ENCODE measurements around the gene OBP2A.
"Not testable (repeated sequence)": the region's sequence is repeated elsewhere in the genome, so short reads cannot be mapped to it uniquely, and the experiment has no call there.

DNA sequence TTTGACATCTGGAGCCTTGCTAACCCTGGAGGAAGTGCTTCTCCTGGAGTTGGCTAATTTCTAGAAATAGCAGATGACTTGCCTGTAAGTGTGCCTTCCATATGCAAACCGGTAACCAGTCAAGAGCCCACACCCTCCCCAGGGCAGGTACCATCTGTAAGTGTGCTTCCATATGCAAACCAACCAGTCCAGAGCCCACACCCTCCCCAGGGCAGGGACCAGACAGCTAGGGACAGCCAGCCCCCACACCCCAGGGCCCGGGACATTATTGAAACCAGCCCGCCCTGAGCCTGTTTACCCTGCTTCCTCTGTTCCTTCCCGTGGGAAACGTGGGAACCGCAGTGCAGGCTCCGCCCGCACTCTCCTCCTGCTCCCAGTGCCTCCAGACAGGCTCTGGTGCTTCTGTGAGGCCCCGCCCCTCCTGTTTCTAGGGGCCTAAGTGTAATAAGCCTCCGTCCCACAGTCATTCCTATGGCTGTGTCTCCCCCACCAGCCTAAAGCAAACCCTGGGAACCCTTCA is 11.7 kb upstream of the OBP2A start:
- TF ChIP-seq, protein P1, sequence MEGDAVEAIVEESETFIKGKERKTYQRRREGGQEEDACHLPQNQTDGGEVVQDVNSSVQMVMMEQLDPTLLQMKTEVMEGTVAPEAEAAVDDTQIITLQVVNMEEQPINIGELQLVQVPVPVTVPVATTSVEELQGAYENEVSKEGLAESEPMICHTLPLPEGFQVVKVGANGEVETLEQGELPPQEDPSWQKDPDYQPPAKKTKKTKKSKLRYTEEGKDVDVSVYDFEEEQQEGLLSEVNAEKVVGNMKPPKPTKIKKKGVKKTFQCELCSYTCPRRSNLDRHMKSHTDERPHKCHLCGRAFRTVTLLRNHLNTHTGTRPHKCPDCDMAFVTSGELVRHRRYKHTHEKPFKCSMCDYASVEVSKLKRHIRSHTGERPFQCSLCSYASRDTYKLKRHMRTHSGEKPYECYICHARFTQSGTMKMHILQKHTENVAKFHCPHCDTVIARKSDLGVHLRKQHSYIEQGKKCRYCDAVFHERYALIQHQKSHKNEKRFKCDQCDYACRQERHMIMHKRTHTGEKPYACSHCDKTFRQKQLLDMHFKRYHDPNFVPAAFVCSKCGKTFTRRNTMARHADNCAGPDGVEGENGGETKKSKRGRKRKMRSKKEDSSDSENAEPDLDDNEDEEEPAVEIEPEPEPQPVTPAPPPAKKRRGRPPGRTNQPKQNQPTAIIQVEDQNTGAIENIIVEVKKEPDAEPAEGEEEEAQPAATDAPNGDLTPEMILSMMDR (conservative IDR thresholded peaks at IDR 0.05 in 1 of 2, IDR thresholded peaks at IDR 0.05 in 1 of 2; ENCODE audit: extremely low read depth in 1 of 2, insufficient read depth in 1 of 2, low read depth in 1 of 2, low read length in 2 of 2) = not testable (repeated sequence)
- TF ChIP-seq EZH2 (IDR thresholded peaks at IDR 0.05; ENCODE audit: borderline replicate concordance, low read length) = not testable (repeated sequence)

Measured in mammary epithelial cell (primary cell).